PC-9 (cell line): ENCODE data around the gene ACSM3. TPM values are rescaled to one million over a fixed set of nuclear protein-coding genes. Genes with fewer than 3 reads are reported as not detected.
A peak's percentile ranks its signal among the peaks of the same experiment; 100 is the strongest.

Experiments
- BruUV-seq: library from RNA; stranded (reverse); fragments of 400-500 nt; replicated peaks from 2 replicates; lab custom pipeline; 2021; lab: Mats Ljungman, UMichigan
- CTCF ChIA-PET: fragments of 300-600 bp; sonication (Branson Sonifier 250); formaldehyde crosslinking; loops from one replicate; lab custom pipeline; 2022; ENCODE audit warnings: antibody characterized with exemption; lab: Charles Lee
- POLR2A ChIA-PET: fragments of 300-600 bp; sonication (Branson Sonifier 250); formaldehyde crosslinking; loops from one replicate; lab custom pipeline; 2022; ENCODE audit warnings: antibody characterized with exemption; ENCODE audit not compliant: unreplicated experiment; lab: Charles Lee
- DNase-seq, 2 experiments: peaks; one replicate each; pipeline versions ENCODE4 v3.0.0 to v3.0.0-alpha.2; 2015 to 2022; ENCODE audit warnings: mixed read lengths in 1 of 2
- H2AFZ ChIP-seq: fragments of 200-600 bp; sonication (generic); 2 replicates; pipeline ENCODE4 v1.8.1; 2017; ENCODE audit warnings: antibody characterized with exemption
- H3F3A ChIP-seq: fragments of 200-600 bp; sonication (generic); 2 replicates; pipeline ENCODE4 v1.8.1; 2017; ENCODE audit warnings: antibody characterized with exemption, mild to moderate bottlenecking, low read depth; ENCODE audit not compliant: insufficient read depth
- H3K27ac ChIP-seq: fragments of 200-600 bp; sonication (generic); 2 replicates; pipeline ENCODE4 v1.6.1; 2016; ENCODE audit warnings: mixed run types
- H3K27me3 ChIP-seq: fragments of 200-600 bp; sonication (generic); 2 replicates; pipeline ENCODE4 v1.6.1; 2016; ENCODE audit warnings: low read depth, mixed run types; ENCODE audit not compliant: insufficient read depth
- H3K36me3 ChIP-seq: fragments of 200-600 bp; sonication (generic); 2 replicates; pipeline ENCODE4 v1.6.1; 2016; ENCODE audit warnings: low read depth, mixed run types
- H3K4me1 ChIP-seq: fragments of 200-600 bp; sonication (generic); replicated peaks from 2 replicates; pipeline ENCODE4 v1.6.1; 2016; ENCODE audit warnings: mixed run types; ENCODE audit not compliant: insufficient read depth
- H3K4me2 ChIP-seq: fragments of 200-600 bp; sonication (generic); 2 replicates; pipeline ENCODE4 v1.6.1; 2017; ENCODE audit warnings: mixed run types
- H3K4me3 ChIP-seq: fragments of 200-600 bp; sonication (generic); 2 replicates; pipeline ENCODE4 v1.6.1; 2016; ENCODE audit warnings: mixed run types
- H3K79me2 ChIP-seq: fragments of 200-600 bp; sonication (generic); 2 replicates; pipeline ENCODE4 v1.6.1; 2017; ENCODE audit warnings: low read depth, mixed run types
- H3K9me2 ChIP-seq: fragments of 200-600 bp; sonication (generic); 2 replicates; pipeline ENCODE4 v1.8.1; 2017; ENCODE audit warnings: mild to moderate bottlenecking; ENCODE audit not compliant: insufficient read depth
- H3K9me3 ChIP-seq: fragments of 200-600 bp; sonication (generic); 2 replicates; pipeline ENCODE4 v1.8.1; 2016; ENCODE audit warnings: low read depth; ENCODE audit not compliant: insufficient read depth
- H4K20me1 ChIP-seq: fragments of 200-600 bp; sonication (generic); 2 replicates; pipeline ENCODE4 v1.8.1; 2017; ENCODE audit not compliant: insufficient read depth
- CTCF ChIP-seq: fragments of 200-600 bp; sonication (generic); conservative IDR thresholded peaks from 2 replicates; pipeline ENCODE4 v1.6.1; 2017; ENCODE audit warnings: mixed run types, antibody characterized with exemption, mild to moderate bottlenecking, moderate library complexity
- EZH2 ChIP-seq: fragments of 200-600 bp; sonication (generic); IDR thresholded peaks from 2 replicates; pipeline ENCODE4 v1.8.0; 2017; ENCODE audit warnings: antibody characterized with exemption, low read depth
- intact Hi-C: fragments of 100-400 bp; cut with micrococcal nuclease; formaldehyde crosslinking; loops from one replicate; pipeline ENCODE4 v1.10.0; 2022; ENCODE audit not compliant: unreplicated experiment
- total RNA-seq: library from RNA; stranded (reverse); gene quantifications from 2 replicates; pipeline ENCODE4 v1.2.3, GENCODE V29; 2021

The ACSM3 gene
- total RNA-seq, 1 experiment from 2014 or later: 2.4 TPM

GRCh38 chr16:20798364-20798763 is 34.5 kb downstream of the ACSM3 start:
- Histone ChIP-seq H3F3A (no peaks in the 10 kb centered on the region), H3K79me2 (no peaks in the 10 kb centered on the region), H3K9me3 (no peaks in the 10 kb centered on the region), H4K20me1 (no peaks in the 10 kb centered on the region), H3K27ac (no peak overlapping the region), H3K4me2 (no peak overlapping the region), H3K36me3 (0 out of 2 replicates have a peak, but pooled peaks cover 9% of the 10 kb centered on the region), H3K4me3 (no peak overlapping the region), H3K4me1 (no peaks in the 10 kb centered on the region), H2AFZ (no peak overlapping the region), H3K27me3 (no peaks in the 10 kb centered on the region), H3K9me2 (no peaks in the 10 kb centered on the region)
- intact Hi-C loops: no loop called here
- TF ChIP-seq EZH2: no peak
- no peak for TF ChIP-seq CTCF
- no TSS peak for BruUV-seq
- CTCF ChIA-PET: no interaction called here
- POLR2A ChIA-PET: no interaction called here
- DNase-seq: no peak

GRCh38 chr16:20799599-20799998 is 35.8 kb downstream of the ACSM3 start:
- Histone ChIP-seq H3F3A (no peaks in the 10 kb centered on the region), H3K27me3 (no peaks in the 10 kb centered on the region), H3K36me3 (0 out of 2 replicates have a peak, but pooled peaks cover 9% of the 10 kb centered on the region), H2AFZ (no peak overlapping the region), H3K4me1 (no peaks in the 10 kb centered on the region), H3K9me3 (no peaks in the 10 kb centered on the region), H3K4me2 (no peak overlapping the region), H3K79me2 (no peaks in the 10 kb centered on the region), H3K9me2 (no peaks in the 10 kb centered on the region), H4K20me1 (no peaks in the 10 kb centered on the region), H3K27ac (no peak overlapping the region), H3K4me3 (no peak overlapping the region)
- TF ChIP-seq EZH2: no peak
- peak; percentile 77 for TF ChIP-seq CTCF
- ChIA-PET CTCF (interaction anchor here (0.7 to 1.2 kb wide), 2 partner anchors 9 to 284 kb away, joined by 3 read pairs; no protein-coding TSS in a partner anchor), POLR2A (no interaction called here)
- BruUV-seq: no TSS peak
- intact Hi-C loops: no loop called here
- peak in 1 of 2 experiments; percentile 37 for DNase-seq

GRCh38 chr16:20801278-20801677 is 37.5 kb downstream of the ACSM3 start:
- Histone ChIP-seq H3K4me3 (no peak overlapping the region), H3K4me2 (no peak overlapping the region), H3K9me2 (no peaks in the 10 kb centered on the region), H3K27me3 (no peaks in the 10 kb centered on the region), H3K9me3 (no peaks in the 10 kb centered on the region), H3K27ac (no peak overlapping the region), H2AFZ (no peak overlapping the region), H3K79me2 (0 out of 2 replicates have a peak, but pooled peaks cover 2% of the 10 kb centered on the region), H3K36me3 (0 out of 2 replicates have a peak, but pooled peaks cover 9% of the 10 kb centered on the region), H3K4me1 (no peaks in the 10 kb centered on the region), H3F3A (peaks cover 6% of the 10 kb centered on the region; the same call in 1 of the 2 replicates), H4K20me1 (no peaks in the 10 kb centered on the region)
- ChIA-PET POLR2A (no interaction called here), CTCF (interaction anchor here (0.6 kb wide), 1 partner anchor 13 kb away, joined by 4 read pairs; no protein-coding TSS in a partner anchor)
- no peak for TF ChIP-seq CTCF
- no peak for TF ChIP-seq EZH2
- no TSS peak for BruUV-seq
- intact Hi-C loops: no loop called here
- no peak for DNase-seq
